ENCODE results near the gene MBNL3.
"Not testable (repeated sequence)": the region's sequence is repeated elsewhere in the genome, so short reads cannot be mapped to it uniquely, and the experiment has no call there.

MBNL3 gene

DNA sequence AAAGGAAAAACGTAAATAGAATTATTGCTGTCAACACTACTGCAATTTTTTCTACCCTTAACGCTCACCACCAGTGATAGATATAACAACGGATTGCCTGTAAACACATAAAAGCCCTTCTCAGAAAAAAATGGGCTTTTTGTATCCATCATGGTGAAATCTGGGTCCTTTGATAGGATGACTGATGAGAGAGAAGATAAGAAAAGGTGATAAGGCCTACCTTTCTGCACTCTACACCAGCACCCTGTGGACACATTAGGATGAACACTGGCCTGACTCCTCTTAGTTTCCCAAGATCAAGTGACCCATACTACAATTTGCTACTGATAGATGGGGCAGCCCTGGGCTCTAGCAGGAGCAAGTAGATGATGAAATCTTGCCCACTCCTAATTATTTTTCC is 157.3 kb downstream of the MBNL3 start:
- H3K27me3 ChIP-seq (ENCODE audit: control insufficient read depth, insufficient read depth, low read length): no peaks in the 10 kb centered on the region
- no peak overlapping the region for H3K27ac ChIP-seq (ENCODE audit: low read depth, low read length)
- no peaks in the 10 kb centered on the region for H3K4me1 ChIP-seq (ENCODE audit: control insufficient read depth, insufficient read depth, low read length)

DNA sequence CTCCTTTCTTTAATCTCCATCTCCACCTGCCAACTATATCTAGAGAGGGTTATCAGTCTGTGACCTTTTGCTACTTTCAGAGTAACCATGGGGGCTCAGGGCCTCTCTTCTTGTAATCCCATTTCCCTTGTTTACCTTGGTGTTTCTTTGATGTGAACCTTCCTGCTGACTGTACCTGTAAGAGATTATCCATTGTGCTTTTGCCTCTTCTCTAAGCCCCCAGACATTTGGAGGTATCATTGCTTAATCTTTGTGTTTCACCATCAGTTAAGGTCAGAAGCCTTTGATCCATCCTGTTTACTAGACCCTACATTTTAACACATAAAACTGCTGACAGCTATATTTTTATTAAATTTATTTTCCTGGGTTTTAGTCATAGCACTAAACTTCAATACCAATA is 157.8 kb downstream of the MBNL3 start:
- Histone ChIP-seq H3K4me1 (ENCODE audit: control insufficient read depth, insufficient read depth, low read length) (no peaks in the 10 kb centered on the region), H3K9ac (ENCODE audit: low read length) (no peak overlapping the region), H3K27me3 (ENCODE audit: control insufficient read depth, insufficient read depth, low read length) (no peaks in the 10 kb centered on the region), H3K27ac (ENCODE audit: low read depth, low read length) (no peak overlapping the region), H3K36me3 (ENCODE audit: control insufficient read depth, insufficient read depth, low read length) (no peaks in the 10 kb centered on the region), H3K4me3 (ENCODE audit: low read length) (no peak overlapping the region)

More for the DNA sequence above, 157.3 kb downstream of the MBNL3 start:
- Histone ChIP-seq H3K4me3 (ENCODE audit: low read length) (no peak overlapping the region), H3K36me3 (ENCODE audit: control insufficient read depth, insufficient read depth, low read length) (no peaks in the 10 kb centered on the region), H3K9ac (ENCODE audit: low read length) (no peak overlapping the region)

- Histone ChIP-seq H3K4me3 (ENCODE audit: low read length) (no peak overlapping the region), H3K27ac (ENCODE audit: low read depth, low read length) (no peak overlapping the region), H3K36me3 (ENCODE audit: control insufficient read depth, insufficient read depth, low read length) (no peaks in the 10 kb centered on the region), H3K9ac (ENCODE audit: low read length) (no peak overlapping the region), H3K4me1 (ENCODE audit: control insufficient read depth, insufficient read depth, low read length) (no peaks in the 10 kb centered on the region), H3K27me3 (ENCODE audit: control insufficient read depth, insufficient read depth, low read length) (no peaks in the 10 kb centered on the region)
Observed at GRCh38 chrX:132330156-132330729, 158.6 kb downstream of the MBNL3 start.

DNA sequence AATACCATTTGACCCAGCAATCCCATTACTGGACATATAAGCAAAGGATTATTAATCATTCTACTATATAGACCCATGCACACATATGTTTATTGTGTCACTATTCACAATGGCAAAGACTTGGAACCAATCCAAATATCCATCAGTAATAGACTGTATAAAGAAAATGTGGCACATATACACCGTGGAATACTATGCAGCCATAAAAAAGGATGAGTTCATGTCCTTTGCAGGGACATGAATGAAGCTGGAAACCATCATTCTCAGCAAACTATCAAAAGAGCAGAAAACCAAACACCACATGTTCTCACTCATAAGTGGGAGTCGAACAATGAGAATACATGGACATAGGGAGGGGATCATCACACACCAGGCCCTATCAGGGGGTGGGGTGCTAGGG is 161.9 kb downstream of the MBNL3 start:
- not testable (repeated sequence) for H3K36me3 ChIP-seq (ENCODE audit: control insufficient read depth, insufficient read depth, low read length); H3K27me3 ChIP-seq (ENCODE audit: control insufficient read depth, insufficient read depth, low read length); H3K9ac ChIP-seq (ENCODE audit: low read length); H3K27ac ChIP-seq (ENCODE audit: low read depth, low read length); H3K4me1 ChIP-seq (ENCODE audit: control insufficient read depth, insufficient read depth, low read length); H3K4me3 ChIP-seq (ENCODE audit: low read length)
